GM21737 (cell line): ENCODE results near the gene CACNA1C.

ENCODE experiments used
- ATAC-seq: cut with Tn5 transposase; IDR thresholded peaks from one replicate; pipeline ENCODE4 v1.9.1; 2021; ENCODE audit warnings: mild to moderate bottlenecking, moderate library complexity; ENCODE audit not compliant: unreplicated experiment

The CACNA1C gene

GRCh38 chr12:2137711-2138110 is 84.9 kb downstream of the CACNA1C start:
- no peak for ATAC-seq

GRCh38 chr12:2138294-2138693 is 85.5 kb downstream of the CACNA1C start:
- ATAC-seq = no peak

DNA sequence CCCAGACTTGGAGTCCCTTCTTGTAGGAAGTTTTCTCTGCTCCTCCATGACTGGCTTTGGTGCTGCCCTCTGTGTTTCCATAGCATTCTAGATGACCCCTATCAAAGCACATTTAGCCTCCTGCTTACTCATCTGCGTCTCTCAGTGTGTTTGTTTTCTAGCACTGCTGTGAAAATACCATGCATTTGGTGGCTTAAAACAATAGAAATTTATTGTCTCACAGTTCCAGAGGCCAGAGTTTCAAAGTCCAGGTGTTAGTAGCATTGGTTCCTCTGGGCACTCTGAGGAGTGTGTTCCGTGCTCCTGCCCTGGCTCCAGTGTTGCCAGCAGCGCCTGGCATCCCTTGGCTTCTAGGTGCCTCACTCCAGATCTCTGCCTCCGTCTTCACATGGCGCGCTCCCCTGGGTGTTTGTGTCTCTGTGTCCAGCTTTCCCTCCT is 86.1 kb downstream of the CACNA1C start:
- ATAC-seq = no peak

- ATAC-seq = no peak
Measured at GRCh38 chr12:2139651-2140050, 86.9 kb downstream of the CACNA1C start.

GRCh38 chr12:2140858-2141519 is 88.2 kb downstream of the CACNA1C start:
- ATAC-seq = no peak

- no peak for ATAC-seq
Measured at GRCh38 chr12:2142068-2142467, 89.3 kb downstream of the CACNA1C start.

DNA sequence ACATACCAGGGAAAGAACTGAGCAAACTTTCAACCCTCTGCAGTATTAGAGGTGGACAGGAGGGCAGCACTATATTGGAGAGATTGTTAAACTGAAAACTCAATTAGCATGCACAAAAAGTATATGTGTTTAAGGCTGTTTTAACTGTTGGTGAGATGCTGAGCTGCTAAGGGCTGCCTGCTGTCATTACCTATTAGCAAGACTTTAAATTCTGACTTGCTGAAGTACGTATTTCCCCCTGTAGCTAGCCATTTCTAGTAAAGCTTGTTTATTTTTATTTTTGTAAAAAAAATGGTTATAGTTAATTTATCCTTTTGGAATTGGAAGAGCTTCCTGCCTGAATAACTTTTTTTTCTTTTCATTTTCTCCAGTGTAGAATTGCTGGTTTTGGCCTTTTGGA is 92.2 kb downstream of the CACNA1C start:
- ATAC-seq = no peak

GRCh38 chr12:2145433-2145998 is 92.7 kb downstream of the CACNA1C start:
- no peak for ATAC-seq

DNA sequence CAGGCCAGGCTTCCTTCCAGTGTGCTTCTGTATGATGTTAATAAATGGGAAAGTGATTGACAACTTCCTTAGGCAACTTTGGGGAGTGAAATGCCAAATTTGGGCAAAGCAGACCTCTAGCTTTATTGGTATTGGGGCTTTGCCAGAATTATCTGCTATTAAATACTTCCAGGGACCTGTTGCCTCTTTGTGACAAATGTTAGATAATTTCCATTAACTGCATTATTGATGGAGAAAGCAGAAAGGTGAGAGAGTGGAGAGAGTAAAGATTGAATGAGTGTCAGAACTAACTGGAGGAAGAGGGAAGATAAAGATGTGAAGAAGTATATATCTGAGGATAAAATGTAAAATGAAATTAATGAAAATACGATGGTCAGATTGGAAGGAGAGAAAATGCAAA is 94.5 kb downstream of the CACNA1C start:
- ATAC-seq = no peak

GRCh38 chr12:2149091-2149490 is 96.3 kb downstream of the CACNA1C start:
- ATAC-seq = no peak

GRCh38 chr12:2150833-2151232 is 98.0 kb downstream of the CACNA1C start:
- ATAC-seq = no peak

GRCh38 chr12:2151391-2151790 is 98.6 kb downstream of the CACNA1C start:
- ATAC-seq = no peak

- no peak for ATAC-seq
Measured at GRCh38 chr12:2152134-2152533, 99.3 kb downstream of the CACNA1C start.

GRCh38 chr12:2154050-2154449 is 101.3 kb downstream of the CACNA1C start:
- no peak for ATAC-seq

DNA sequence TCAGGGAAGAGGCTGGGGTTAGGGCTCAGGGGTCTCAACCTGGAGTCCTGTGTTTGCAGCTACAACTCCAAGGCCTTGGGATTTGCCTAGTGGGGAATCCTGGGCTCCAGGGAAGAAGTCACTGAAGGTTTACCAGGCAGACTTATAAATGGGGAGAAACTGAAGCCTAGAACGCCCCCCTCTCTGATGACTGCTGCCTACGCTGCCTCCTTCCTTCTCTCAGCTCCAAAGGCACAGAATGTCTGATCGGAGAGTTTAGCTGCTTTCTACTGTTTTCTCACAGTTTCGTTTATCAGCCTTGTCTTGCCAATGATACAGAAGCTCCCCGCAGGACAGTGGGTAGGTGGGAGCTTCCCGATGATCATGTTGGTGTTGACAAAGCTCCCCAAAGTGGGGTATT is 101.7 kb downstream of the CACNA1C start:
- no peak for ATAC-seq

DNA sequence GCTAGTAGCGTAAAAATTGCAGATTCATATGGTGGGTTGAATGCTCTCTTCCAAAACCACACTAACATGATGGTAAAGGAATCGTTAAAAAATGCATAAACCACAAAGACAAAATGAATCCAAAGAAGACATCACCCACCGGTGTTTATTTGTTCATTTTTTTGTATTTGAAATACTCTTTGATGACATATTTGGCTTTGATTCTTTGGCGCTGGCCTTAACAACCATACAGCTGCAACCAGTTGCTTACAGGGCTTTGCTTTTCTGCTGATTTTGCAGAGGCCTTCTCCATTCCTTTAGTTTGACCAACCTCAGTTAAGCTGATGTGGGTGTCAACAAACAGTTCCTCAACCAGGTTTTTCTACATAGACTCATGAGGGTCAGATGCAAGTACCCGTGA is 103.5 kb downstream of the CACNA1C start:
- ATAC-seq = no peak

GRCh38 chr12:2160043-2160442 is 107.3 kb downstream of the CACNA1C start:
- no peak for ATAC-seq

DNA sequence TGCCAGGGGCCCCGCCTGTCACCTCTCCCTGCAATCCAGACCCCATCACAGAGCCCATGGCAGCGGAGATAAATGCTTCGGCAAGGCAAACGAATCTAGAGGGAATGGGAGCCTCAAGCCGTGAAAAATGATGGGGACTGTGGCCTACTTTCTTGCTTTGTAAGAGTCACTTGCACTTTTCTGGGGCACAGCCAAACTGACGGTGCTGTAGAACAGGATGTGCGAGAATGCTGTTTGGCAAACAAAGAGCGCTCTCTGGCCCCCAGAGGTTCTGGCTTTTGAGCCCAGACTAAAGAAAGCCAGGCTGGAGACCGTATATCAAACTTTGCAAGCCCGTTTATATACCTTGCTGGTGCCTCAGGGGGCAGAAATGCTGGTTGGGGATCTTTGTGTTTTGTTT is 108.7 kb downstream of the CACNA1C start:
- no peak for ATAC-seq

DNA sequence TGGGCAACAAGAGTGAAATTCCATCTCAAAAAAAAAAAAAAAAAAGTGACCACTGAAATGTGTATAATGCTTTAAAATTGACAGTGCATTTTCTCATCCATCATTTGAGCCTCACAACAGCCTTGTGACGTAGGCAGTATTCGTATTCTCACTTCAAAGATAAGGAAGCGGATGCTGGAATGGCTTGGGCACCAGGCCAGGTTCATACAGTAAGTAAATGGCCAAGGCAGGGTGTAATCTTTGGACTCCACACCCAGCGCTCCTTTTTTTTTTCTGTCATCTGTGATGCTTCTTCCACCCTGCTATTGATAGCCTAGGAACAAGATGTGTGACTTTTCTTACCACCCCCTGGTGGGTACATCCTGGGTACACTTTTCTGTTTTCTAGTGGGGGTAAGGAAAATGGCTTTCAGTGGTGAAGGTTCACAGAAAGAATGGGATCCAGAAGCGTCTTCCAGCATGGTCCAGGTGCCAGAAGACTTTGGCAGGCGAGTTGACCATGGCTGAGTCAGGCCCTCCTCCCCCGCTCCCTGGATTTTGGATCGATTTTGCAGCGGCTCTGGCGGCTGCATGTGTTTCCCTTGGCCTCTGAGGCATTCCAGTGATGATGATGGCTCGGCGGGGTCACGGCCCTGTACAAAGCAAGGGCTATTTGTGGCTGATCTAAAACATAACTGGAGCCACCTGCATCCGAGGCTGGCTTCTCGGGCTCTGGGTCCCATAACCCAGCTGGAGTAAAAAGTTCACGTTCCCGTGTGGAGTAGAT is 110.6 kb downstream of the CACNA1C start:
- no peak for ATAC-seq

DNA sequence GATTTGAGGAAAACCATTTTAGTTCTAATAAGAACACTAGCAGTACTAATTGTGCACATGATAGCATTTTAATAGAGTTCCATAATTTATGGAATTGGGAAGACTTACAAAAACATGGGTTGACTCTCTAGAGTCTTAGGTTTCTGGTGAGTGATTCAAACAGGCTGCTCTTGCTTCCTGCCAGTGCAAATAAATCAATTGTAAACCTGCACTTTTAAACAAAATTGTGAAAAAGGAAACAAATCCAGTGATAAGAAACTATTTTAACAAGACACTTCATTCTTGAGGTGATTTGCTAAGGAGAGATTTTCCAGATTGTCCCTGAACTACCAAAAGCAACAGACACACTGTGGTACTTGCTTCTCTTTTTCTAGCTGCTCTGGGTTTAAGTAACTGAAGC is 112.2 kb downstream of the CACNA1C start:
- no peak for ATAC-seq

- ATAC-seq = no peak
Measured at GRCh38 chr12:2165927-2166326, 113.1 kb downstream of the CACNA1C start.

GRCh38 chr12:2166696-2167095 is 113.9 kb downstream of the CACNA1C start:
- ATAC-seq = no peak
